Lower leg skin (tissue), 4 donors: ENCODE measurements around the gene TP73. TPM values are rescaled to one million over a fixed set of nuclear protein-coding genes. Genes with fewer than 3 reads are reported as not detected.
A peak's percentile ranks its signal among the peaks of the same experiment; 100 is the strongest.

Experiments used
- DNase-seq, 2 donors: peaks; one replicate each; pipeline ENCODE4 v3.0.0-alpha.2; 2019; ENCODE audit warnings: low spot score in 2 of 2
- H3K4me3 ChIP-seq: fragments of 200-600 bp; sonication (generic); 2 replicates; pipeline ENCODE4 v1.5.1; 2017; ENCODE audit warnings: mild to moderate bottlenecking, low read depth; ENCODE audit not compliant: poor library complexity, severe bottlenecking
- POLR2A ChIP-seq, 2 donors: fragments of 450-650 bp; IDR thresholded peaks; one replicate each; pipeline ENCODE4 v1.6.1; 2016 to 2017; ENCODE audit warnings: antibody characterized with exemption in 2 of 2, mild to moderate bottlenecking in 1 of 2, moderate library complexity in 1 of 2
- WGBS, 2 donors: methylation state at CpG; one replicate each; pipeline ENCODE4 v1.1.5; 2018; 5-methylcytosine and 5-hydroxymethylcytosine counted together
- intact Hi-C: fragments of 100-400 bp; cut with DNase I; formaldehyde crosslinking; loops from one replicate; pipeline ENCODE4 v1.15.0; 2023; ENCODE audit warnings: low total_unique reads
- total RNA-seq, 4 donors: library from RNA; depleted of rRNA; stranded (reverse); fragments of >200 nt; gene quantifications; one replicate each; pipeline ENCODE4 v1.1.0, GENCODE V29; 2016
- TF ChIP-seq, protein P1 (sequence below), 3 donors: fragments of 450-650 bp; IDR thresholded peaks; one replicate each; pipeline ENCODE4 v1.5.1; 2016; ENCODE audit warnings: antibody characterized with exemption in 3 of 3, mild to moderate bottlenecking in 3 of 3, moderate library complexity in 2 of 3

The TP73 gene
- total RNA-seq, 4 donors from 2014 or later = 5.8 to 23.6 (median 11.0) TPM

DNA sequence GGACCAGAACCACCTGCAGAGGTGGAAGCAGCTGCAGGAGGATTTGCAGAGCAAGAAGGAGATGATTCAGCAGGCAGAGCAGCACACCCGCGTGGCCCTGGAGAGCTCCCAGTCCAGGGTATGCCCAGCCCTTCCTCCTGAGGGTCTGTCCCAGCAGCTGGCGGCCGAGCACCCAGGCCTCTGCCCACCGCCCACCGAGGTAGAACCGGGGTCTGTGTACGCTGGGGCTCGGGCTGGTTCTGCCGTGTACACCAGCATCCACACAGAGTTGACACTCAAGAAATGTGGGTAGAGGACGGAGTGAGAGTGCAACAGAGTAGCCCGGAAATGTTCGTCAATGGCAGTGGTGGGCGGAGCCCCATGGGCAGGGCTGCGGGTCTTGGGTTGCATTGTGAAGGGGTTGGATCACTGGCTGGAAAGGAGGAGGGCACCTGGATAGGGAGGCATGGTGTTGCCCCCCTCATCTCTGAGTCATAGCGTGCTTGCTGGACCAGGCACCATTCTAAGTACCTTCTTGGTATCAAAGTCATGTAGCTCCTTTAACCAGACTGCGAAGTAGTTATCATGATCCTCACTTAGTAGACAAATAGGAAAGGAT is 115.1 kb downstream of the TP73 start:
- intact Hi-C loops = no loop called here
- no peak overlapping the region for H3K4me3 ChIP-seq
- 88% methylated on average over 17 of the region's 17 CpGs for WGBS, 2 donors
- DNase-seq = no peak
- TF ChIP-seq POLR2A (IDR thresholded peaks at IDR 0.05) = no peak
- TF ChIP-seq, protein P1, sequence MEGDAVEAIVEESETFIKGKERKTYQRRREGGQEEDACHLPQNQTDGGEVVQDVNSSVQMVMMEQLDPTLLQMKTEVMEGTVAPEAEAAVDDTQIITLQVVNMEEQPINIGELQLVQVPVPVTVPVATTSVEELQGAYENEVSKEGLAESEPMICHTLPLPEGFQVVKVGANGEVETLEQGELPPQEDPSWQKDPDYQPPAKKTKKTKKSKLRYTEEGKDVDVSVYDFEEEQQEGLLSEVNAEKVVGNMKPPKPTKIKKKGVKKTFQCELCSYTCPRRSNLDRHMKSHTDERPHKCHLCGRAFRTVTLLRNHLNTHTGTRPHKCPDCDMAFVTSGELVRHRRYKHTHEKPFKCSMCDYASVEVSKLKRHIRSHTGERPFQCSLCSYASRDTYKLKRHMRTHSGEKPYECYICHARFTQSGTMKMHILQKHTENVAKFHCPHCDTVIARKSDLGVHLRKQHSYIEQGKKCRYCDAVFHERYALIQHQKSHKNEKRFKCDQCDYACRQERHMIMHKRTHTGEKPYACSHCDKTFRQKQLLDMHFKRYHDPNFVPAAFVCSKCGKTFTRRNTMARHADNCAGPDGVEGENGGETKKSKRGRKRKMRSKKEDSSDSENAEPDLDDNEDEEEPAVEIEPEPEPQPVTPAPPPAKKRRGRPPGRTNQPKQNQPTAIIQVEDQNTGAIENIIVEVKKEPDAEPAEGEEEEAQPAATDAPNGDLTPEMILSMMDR (IDR thresholded peaks at IDR 0.05) = no peak

- DNase-seq = no peak
- WGBS, 2 donors = 89 to 94% methylated on average over 22 of the region's 22 CpGs
- no peak for TF ChIP-seq POLR2A (IDR thresholded peaks at IDR 0.05)
- TF ChIP-seq, protein P1 (IDR thresholded peaks at IDR 0.05) = no peak
- intact Hi-C loops = no loop called here
- H3K4me3 ChIP-seq = no peak overlapping the region
Observed at GRCh38 chr1:3768811-3769390, 116.6 kb downstream of the TP73 start.

DNA sequence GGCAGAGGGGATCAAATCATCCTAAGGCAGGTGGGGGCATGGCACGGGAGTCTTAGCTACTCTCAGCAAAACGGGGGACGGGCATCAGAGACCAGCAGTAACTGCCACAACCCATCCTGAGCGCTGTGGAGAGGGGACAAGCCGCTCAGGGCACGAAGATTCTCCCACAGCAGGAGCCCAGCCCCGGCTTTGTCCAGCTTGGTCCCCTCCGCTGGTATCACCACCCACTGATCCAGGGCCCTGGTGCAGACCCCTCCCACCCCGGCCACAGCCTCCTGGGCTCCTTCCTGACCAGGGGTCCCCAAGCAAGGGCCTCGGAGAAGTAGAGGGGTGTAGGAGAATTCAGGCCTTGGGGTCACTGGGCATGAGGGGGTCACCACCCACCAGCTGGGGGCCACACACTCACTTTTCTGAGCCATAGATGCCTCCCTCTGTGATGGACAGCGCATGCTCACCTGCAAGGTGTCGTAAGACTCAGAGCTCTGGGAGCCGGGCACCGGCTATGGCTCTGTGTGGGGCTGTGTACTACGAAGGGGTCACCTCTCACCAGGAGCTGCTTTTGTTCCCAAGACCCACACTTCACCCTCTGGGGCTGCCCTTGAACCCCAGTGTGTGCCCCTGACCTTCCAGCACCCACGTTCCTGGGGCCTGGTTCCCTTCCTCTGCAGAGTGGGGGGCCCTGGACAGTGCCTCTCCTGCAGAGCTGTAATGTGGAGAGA is 117.9 kb downstream of the TP73 start:
- no peak for DNase-seq
- intact Hi-C loops = no loop called here
- 88 to 96% methylated on average over 15 of the region's 16 CpGs for WGBS, 2 donors
- TF ChIP-seq, protein P1 (IDR thresholded peaks at IDR 0.05) = no peak
- TF ChIP-seq POLR2A (IDR thresholded peaks at IDR 0.05) = no peak
- no peak overlapping the region for H3K4me3 ChIP-seq

DNA sequence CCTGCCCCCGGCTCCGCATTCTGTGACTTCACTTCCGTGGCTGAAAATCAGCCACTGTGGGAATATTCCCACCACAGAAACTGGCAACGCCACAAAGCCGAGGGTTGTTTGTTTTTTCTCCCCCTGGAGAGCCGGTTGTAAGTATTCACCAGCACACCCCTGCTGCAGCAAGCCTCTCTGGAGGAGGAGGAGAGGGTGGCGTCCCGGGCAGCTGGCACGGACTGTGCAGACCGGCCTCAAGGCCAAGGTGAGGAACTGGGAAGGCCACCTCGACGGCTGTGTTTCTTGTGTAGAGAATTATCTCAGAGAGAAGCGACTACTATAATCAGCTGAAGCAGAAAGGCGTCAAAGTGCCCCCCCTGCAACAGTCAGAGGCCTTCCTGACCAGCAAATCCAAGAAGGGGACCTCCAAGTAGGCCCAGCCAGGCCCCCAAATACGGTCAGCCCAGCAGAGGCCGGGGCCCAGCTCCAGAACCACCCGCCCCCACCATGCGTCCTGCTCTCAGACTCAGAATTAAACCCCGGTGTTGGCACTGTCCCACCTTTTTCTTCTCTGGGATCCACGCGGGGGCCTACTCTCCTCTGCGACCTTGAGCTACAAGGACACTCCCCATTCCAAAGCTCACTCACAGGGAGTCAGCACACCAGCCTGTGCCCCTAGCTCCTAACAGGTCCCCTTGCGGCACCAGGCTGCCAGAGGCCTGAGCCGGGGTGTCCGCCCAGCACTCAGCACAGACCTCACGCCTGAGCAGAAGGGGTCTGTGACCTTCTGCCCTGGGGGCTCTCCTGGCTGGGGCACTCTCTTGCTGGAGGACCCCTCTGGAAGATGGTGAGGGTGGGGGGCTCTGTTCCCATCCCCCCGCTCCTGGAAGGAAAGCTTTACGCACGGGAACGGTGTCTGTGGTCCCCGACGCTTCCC is 119.1 kb downstream of the TP73 start:
- H3K4me3 ChIP-seq = no peak overlapping the region
- intact Hi-C loops = no loop called here
- TF ChIP-seq, protein P1 (IDR thresholded peaks at IDR 0.05) = no peak
- no peak for TF ChIP-seq POLR2A (IDR thresholded peaks at IDR 0.05)
- WGBS, 2 donors = 49 to 66% methylated on average over 29 to 32 of the region's 32 CpGs
- DNase-seq = peak in 1 of 2 donors; percentile 84

- no peak for TF ChIP-seq POLR2A (IDR thresholded peaks at IDR 0.05)
- TF ChIP-seq, protein P1 (IDR thresholded peaks at IDR 0.05) = no peak
- WGBS, 2 donors = 1 to 2% methylated on average over 23 to 35 of the region's 61 CpGs
- peak overlapping the region; percentile 29 for H3K4me3 ChIP-seq
- DNase-seq = peak; percentile 81 to 98
- intact Hi-C loops = no loop called here
Observed at GRCh38 chr1:3772027-3772714, 119.9 kb downstream of the TP73 start.
